Limb (tissue), 2 donors: ENCODE data around the gene MPL.
"Not testable (repeated sequence)": the region's sequence is repeated elsewhere in the genome, so short reads cannot be mapped to it uniquely, and the experiment has no call there.

Experiments used
- DNase-seq, 2 donors: peaks; one replicate each; pipeline ENCODE4 v3.0.0-alpha.2; 2016; ENCODE audit errors: extremely low spot score in 2 of 2

Gene MPL

GRCh38 chr1:43352881-43353280 is 15.3 kb downstream of the MPL start:
- DNase-seq: no peak

- no peak for DNase-seq
Observed at GRCh38 chr1:43354471-43354870, 16.9 kb downstream of the MPL start.

- DNase-seq: no peak
Observed at GRCh38 chr1:43354936-43355335, 17.3 kb downstream of the MPL start.

GRCh38 chr1:43357251-43357650 is 19.6 kb downstream of the MPL start:
- no peak for DNase-seq

- DNase-seq: peak in 1 of 2 donors; percentile 9
Observed at GRCh38 chr1:43358121-43358745, 20.6 kb downstream of the MPL start.

GRCh38 chr1:43358746-43359693 is 21.4 kb downstream of the MPL start, which contains the start of gene CDC20:
CDC20 (plus strand) TSS chr1:43358981; CDS start chr1:43359216, 235 bp downstream.
- peak; percentile 97 to 99 for DNase-seq

GRCh38 chr1:43359696-43360095 is 22.1 kb downstream of the MPL start:
- DNase-seq: no peak

GRCh38 chr1:43360616-43361015 is 23.0 kb downstream of the MPL start:
- DNase-seq: no peak

- no peak for DNase-seq
Observed at GRCh38 chr1:43363283-43363934, 25.8 kb downstream of the MPL start.

GRCh38 chr1:43363935-43364525 is 26.4 kb downstream of the MPL start:
- no peak for DNase-seq

GRCh38 chr1:43365678-43366077 is 28.1 kb downstream of the MPL start:
- no peak for DNase-seq

GRCh38 chr1:43366179-43366578 is 28.6 kb downstream of the MPL start:
- no peak for DNase-seq

- no peak for DNase-seq
Observed at GRCh38 chr1:43366601-43367025, 29.0 kb downstream of the MPL start.

GRCh38 chr1:43367026-43367903 is 29.6 kb downstream of the MPL start:
- DNase-seq: peak in 1 of 2 donors; percentile 45

GRCh38 chr1:43367904-43368645 is 30.5 kb downstream of the MPL start, which contains the start of gene ELOVL1:
ELOVL1 (minus strand) TSS chr1:43368011; CDS start chr1:43365609, 2,402 bp downstream.
- peak; percentile 87 to 91 for DNase-seq

- DNase-seq: no peak
Observed at GRCh38 chr1:43368646-43369020, 31.0 kb downstream of the MPL start.

GRCh38 chr1:43369779-43370178 is 32.2 kb downstream of the MPL start:
- DNase-seq: not testable (repeated sequence)

- DNase-seq: no peak
Observed at GRCh38 chr1:43370564-43370963, 32.9 kb downstream of the MPL start.

- DNase-seq: no peak
Observed at GRCh38 chr1:43372172-43372571, 34.6 kb downstream of the MPL start.
